ENCODE results near the gene GPSM3. TPM values are rescaled to one million over a fixed set of nuclear protein-coding genes. Genes with fewer than 3 reads are reported as not detected.

The GPSM3 gene
- total and polyA plus RNA-seq, 2 experiments from 2014 or later: 4.7 to 5.9 TPM

GRCh38 chr6:32167761-32168262 lies 24.6 kb downstream of the GPSM3 start (continued):
- TF ChIP-seq ZNF462 (CRISPR knock-in tag; IDR thresholded peaks at IDR 0.05): no peak
- no peak for TF ChIP-seq ETS1 (IDR thresholded peaks at IDR 0.05)
- TF ChIP-seq REST (IDR thresholded peaks at IDR 0.05; ENCODE audit: unreplicated experiment): no peak
- TF ChIP-seq STAT1 (IDR thresholded peaks at IDR 0.05; ENCODE audit: unreplicated experiment): no peak
- no peak for TF ChIP-seq EZH2 (IDR thresholded peaks at IDR 0.05; ENCODE audit: low read depth, unreplicated experiment)
- no peak for TF ChIP-seq POLR2AphosphoS5 (IDR thresholded peaks at IDR 0.05; ENCODE audit: low read depth)
